IgD-negative memory B cell (primary cell): ENCODE results near the gene KRABD2.
A peak's percentile ranks its signal among the peaks of the same experiment; 100 is the strongest.
"Not testable (repeated sequence)": the region's sequence is repeated elsewhere in the genome, so short reads cannot be mapped to it uniquely, and the experiment has no call there.

Source experiments
- H3K27ac Mint-ChIP-seq, 3 donors: one replicate each; pipeline ENCODE4 v1.8.0; 2020 to 2022; ENCODE audit warnings: mild to moderate bottlenecking in 3 of 3, mixed read lengths in 3 of 3, moderate library complexity in 1 of 3
- H3K27me3 Mint-ChIP-seq: one replicate; pipeline ENCODE4 v1.8.0; 2021; ENCODE audit warnings: mixed read lengths
- H3K36me3 Mint-ChIP-seq: one replicate; pipeline ENCODE4 v1.8.0; 2020; ENCODE audit warnings: mild to moderate bottlenecking, mixed read lengths
- H3K4me1 Mint-ChIP-seq, 3 donors: one replicate each; pipeline ENCODE4 v1.8.0; 2020 to 2022; ENCODE audit warnings: mixed read lengths in 3 of 3, mild to moderate bottlenecking in 1 of 3
- H3K4me3 Mint-ChIP-seq, 4 donors: one replicate each; pipeline ENCODE4 v1.8.0; 2020 to 2022; ENCODE audit warnings: mild to moderate bottlenecking in 4 of 4, mixed read lengths in 4 of 4, moderate library complexity in 3 of 4
- H3K9me3 Mint-ChIP-seq, 3 donors: one replicate each; pipeline ENCODE4 v1.8.0; 2020 to 2021; ENCODE audit warnings: mixed read lengths in 3 of 3, mild to moderate bottlenecking in 1 of 3

The KRABD2 gene

DNA sequence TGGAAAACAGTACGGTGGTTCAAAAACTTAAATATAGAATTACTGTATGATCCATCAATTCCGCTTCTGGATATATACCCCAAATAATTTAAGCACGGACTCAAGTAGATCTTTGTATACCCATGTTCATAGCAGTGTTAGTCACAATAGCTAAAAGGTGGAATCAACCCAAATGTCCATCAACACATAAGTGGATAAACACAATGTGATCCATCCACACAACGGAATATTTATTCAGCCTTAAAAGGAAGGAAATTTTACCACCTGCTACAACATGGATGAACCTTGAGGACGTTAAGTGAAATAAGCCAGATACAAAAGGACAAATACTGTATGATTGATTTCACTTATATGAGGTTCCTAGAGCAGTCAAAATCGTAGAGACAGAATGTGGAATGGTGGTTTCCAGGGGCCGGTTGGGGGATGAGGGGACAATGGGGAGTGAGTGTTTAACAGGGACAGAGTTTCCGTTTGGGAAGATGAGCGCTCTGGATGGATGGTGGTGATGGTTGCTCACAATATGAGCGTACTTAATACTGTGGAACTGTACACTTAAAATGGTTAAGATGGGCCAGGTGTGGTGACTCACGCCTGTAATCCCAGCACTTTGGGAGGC lies 26.5 kb upstream of the KRABD2 start:
- H3K4me1 Mint-ChIP-seq = no peaks in the 10 kb centered on the region
- no peak overlapping the region for H3K27ac Mint-ChIP-seq
- H3K36me3 Mint-ChIP-seq = peaks cover 2% of the 10 kb centered on the region
- H3K9me3 Mint-ChIP-seq = no peaks in the 10 kb centered on the region
- H3K27me3 Mint-ChIP-seq = peaks cover 24% of the 10 kb centered on the region
- no peak overlapping the region for H3K4me3 Mint-ChIP-seq

DNA sequence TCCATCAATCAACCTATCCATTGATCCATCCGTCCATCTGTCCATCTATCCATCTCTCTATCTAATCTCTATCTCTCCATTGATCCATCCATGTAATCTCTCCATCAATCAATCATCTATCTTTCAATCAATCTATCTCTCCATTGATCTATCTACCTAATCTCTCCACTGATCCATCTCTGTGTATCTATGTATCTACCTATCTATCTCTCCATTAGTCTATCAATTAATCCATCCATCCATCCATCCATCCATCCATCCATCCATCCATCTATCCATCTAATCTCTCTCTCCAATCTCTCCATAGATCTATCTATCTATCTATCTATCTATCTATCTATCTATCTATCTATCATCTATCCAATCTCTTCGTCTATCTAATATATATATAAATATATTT lies 24.6 kb upstream of the KRABD2 start:
- Mint-ChIP-seq H3K4me3 (no peak overlapping the region), H3K27ac (no peak overlapping the region), H3K36me3 (peaks cover 2% of the 10 kb centered on the region), H3K4me1 (no peaks in the 10 kb centered on the region), H3K27me3 (peaks cover 25% of the 10 kb centered on the region), H3K9me3 (no peaks in the 10 kb centered on the region)

DNA sequence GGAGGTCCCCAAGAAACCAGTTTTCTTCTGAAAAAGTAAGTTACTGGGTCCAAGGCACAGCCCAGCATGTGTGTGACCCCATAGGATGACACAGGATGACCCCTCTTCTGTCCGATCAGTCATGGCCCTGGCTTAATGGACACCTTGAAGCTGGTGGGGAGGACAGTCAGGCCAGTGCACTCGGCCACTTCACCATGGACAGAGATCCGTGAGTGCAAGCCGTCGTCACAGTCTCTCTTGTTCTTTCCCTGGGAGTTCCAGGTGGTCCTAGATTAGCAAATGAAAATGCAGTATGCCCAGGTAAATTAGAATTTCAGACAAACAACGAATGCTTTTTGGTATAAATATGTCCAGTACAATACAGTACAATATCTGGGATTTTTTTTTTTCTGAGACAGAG lies 22.5 kb upstream of the KRABD2 start:
- Mint-ChIP-seq H3K36me3 (peaks cover 2% of the 10 kb centered on the region), H3K27ac (no peak overlapping the region), H3K4me1 (peaks cover 0 to 3% (median 2%) of the 10 kb centered on the region in 3 donors), H3K27me3 (peaks cover 22% of the 10 kb centered on the region), H3K4me3 (no peak overlapping the region), H3K9me3 (no peaks in the 10 kb centered on the region)

DNA sequence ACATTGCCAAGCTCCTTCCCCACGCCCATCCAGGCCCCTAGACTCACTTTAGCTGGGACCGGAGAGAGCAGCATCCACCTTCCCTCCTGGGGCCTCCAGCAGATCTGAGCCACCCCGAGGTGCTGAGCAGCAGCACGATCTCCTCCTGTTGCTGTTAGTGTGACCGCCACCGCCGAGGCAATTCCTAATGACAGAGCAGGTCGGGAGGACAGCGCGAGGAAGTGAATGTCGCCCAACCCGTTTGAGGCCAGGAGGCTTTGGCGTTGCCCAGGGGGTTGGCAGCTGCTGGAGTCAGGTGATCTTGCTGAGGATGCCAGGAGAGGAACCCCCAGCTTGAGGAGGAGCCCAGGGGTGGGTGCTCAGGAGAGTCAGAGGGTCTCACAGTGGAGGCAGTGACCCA lies 21.1 kb upstream of the KRABD2 start, which contains the start of gene RNF222:
Gene RNF222 (minus strand): TSS at position 192 of the 400 bp plus-strand sequence. CDS start 4,366 bp downstream, outside the sequence.
- Mint-ChIP-seq H3K4me3 (no peak within 1 kb of the TSS), H3K4me1 (peaks cover 4 to 8% (median 6%) of the 10 kb centered on the region in 3 donors), H3K27ac (no peak within 1 kb of the TSS), H3K9me3 (peaks cover 0 to 2% (median 0%) of the 10 kb centered on the region in 3 donors), H3K36me3 (peaks cover 2% of the 10 kb centered on the region), H3K27me3 (peaks cover 18% of the 10 kb centered on the region)

DNA sequence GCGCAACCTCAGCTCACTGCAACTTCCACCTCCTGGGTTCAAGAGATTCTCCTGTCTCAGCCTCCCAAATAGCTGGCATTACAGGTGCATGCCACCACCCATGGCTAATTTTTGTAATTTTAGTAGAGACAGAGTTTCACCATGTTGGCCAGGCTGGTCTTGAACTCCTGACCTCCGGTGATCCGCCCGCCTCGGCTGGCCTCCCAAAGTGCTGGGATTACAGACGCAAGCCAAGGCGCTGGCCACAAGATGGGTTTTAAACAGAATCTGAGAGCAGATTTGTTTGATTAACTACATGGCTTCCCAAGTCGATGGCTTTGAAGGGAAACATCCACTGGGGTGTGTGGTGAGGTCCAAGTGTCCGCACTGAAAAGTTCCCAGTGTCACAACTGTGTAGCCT lies 18.0 kb upstream of the KRABD2 start:
- H3K27me3 Mint-ChIP-seq = peaks cover 11% of the 10 kb centered on the region
- not testable (repeated sequence) for H3K36me3 Mint-ChIP-seq

DNA sequence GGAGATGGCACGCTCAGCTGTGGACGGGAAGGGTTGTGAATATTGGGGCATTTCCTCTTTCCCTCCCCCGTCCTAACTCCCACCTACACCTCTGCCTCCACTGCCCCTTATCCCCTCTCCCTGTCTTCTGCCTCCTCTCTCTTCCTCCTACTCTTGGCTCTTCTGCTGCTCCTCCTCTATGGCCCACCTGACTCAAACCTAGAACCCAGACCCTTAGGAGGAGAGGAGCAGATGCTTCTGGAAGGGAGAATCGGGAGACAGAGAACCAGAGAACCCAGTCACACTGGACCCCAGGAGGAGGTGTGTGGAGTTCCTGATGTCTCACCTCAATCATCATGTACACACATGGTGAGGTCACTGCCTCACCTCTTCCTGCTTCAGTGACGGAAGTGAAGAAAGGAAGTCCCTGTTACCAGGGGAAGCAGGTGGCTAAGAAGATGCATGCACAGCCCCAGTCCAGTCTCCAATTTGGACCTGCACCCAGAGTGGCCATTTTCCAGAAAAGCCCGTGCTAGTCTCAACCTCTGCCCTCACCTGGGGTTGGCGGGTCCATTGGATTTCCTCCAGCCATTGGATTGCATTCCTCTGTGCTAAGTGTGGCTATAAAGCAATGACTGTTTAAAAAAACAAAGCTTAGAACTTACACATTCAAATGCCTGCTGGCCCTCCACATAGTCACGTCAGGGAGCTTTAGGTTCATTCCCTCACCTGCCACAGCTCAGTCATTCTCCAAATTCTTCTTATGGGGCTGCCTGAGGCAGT lies 17.1 kb upstream of the KRABD2 start:
- Mint-ChIP-seq H3K4me1 (peaks cover 4 to 8% (median 6%) of the 10 kb centered on the region in 3 donors), H3K27ac (peak overlapping the region in 1 of 3 donors; percentile 25), H3K36me3 (no peaks in the 10 kb centered on the region), H3K4me3 (peak overlapping the region in 1 of 4 donors; percentile 79), H3K9me3 (peaks cover 0 to 2% (median 0%) of the 10 kb centered on the region in 3 donors), H3K27me3 (peaks cover 5% of the 10 kb centered on the region)

More for the DNA sequence above, 18.0 kb upstream of the KRABD2 start:
- not testable (repeated sequence) for H3K27ac Mint-ChIP-seq, H3K9me3 Mint-ChIP-seq, H3K4me3 Mint-ChIP-seq, H3K4me1 Mint-ChIP-seq

DNA sequence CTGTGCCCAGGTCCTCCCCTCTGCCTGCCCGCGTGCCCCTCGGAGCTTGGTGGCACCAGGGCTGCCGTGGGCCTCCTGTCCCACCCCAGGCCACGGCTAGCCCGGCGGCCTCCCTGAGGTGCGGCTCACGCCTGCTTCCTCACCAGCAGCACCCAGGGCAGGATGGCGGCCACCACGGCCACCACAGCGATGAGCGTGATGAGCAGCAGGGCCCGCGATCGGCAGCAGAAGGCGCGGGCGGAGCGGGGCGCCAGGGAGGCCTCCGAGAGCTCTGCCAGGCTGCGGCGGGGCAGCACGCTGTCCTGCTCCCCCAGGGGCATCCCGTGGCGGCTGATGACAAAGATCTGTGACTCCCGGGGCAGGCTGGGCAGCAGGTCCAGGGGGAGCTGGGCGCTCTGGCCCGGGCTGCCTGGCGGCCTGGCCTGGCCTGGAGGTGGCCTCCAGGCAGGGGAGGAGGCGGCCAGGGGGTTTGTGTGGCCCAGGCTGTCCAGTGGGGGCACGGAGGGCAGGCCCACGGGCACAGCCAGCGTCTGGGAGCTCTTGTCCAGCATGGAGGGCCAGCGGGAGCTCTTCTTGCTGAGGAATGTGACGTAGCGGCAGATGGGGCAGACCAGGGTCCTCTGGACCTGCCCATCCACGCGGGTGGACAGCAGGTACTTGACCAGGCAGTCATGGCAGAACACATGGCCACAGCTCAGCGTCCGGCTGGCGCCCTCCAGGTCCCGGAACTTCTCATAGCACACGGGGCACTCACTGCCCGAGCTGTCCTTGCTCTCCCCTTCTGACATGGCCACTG lies 16.4 kb upstream of the KRABD2 start:
- H3K4me1 Mint-ChIP-seq = peaks cover 4 to 8% (median 6%) of the 10 kb centered on the region in 3 donors
- peaks cover 0 to 2% (median 0%) of the 10 kb centered on the region in 3 donors for H3K9me3 Mint-ChIP-seq
- no peak overlapping the region for H3K4me3 Mint-ChIP-seq
- no peak overlapping the region for H3K27ac Mint-ChIP-seq
- H3K27me3 Mint-ChIP-seq = peaks cover 2% of the 10 kb centered on the region
- no peaks in the 10 kb centered on the region for H3K36me3 Mint-ChIP-seq

DNA sequence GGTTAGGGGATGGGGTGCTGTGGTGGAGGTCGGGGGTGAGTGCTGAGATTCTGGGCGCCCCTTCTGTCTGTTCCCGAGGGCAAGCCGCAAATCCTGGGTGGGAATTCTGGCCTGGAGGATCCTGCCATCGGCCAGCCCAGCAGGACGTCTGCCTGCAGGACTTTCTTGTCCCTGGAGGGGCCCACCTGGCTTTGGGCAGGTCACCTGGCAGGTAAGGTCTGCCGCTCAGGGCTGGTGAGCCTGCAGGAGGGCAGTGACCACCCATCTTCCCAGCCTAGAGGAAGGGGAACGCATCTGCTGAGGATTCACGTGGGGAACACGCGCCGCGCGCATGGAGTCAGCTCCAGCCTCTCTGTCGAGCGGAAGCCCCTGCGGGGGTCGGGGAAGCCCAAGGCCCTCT lies 15.8 kb upstream of the KRABD2 start:
- H3K27ac Mint-ChIP-seq = no peak overlapping the region
- H3K4me3 Mint-ChIP-seq = no peak overlapping the region
- H3K9me3 Mint-ChIP-seq = peaks cover 0 to 2% (median 0%) of the 10 kb centered on the region in 3 donors
- peaks cover 4 to 8% (median 6%) of the 10 kb centered on the region in 3 donors for H3K4me1 Mint-ChIP-seq
- no peaks in the 10 kb centered on the region for H3K36me3 Mint-ChIP-seq
- peaks cover 2% of the 10 kb centered on the region for H3K27me3 Mint-ChIP-seq

DNA sequence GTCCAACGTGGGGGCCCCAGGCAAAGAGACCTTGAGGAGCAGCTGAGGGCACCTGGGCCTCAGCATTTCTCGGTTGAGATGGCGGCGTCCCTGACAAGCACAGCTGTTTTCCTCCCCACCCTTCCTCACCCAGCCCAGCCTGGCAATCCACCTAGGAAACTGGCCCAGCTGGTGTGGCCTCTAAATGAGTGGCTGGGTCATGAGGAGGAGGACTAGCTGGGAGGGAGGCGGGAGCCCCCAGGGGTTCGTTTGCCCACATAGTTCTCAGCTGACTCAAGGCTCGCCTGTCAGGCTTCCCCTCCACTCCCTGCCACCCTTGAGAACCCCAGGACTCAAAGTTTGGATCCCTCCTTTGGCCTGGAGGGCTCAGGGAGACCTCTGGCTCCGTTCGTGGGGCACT lies 15.2 kb upstream of the KRABD2 start:
- Mint-ChIP-seq H3K4me3 (no peak overlapping the region), H3K9me3 (peaks cover 0 to 2% (median 0%) of the 10 kb centered on the region in 3 donors), H3K27ac (no peak overlapping the region), H3K36me3 (no peaks in the 10 kb centered on the region), H3K27me3 (peaks cover 2% of the 10 kb centered on the region), H3K4me1 (peaks cover 4 to 8% (median 6%) of the 10 kb centered on the region in 3 donors)

DNA sequence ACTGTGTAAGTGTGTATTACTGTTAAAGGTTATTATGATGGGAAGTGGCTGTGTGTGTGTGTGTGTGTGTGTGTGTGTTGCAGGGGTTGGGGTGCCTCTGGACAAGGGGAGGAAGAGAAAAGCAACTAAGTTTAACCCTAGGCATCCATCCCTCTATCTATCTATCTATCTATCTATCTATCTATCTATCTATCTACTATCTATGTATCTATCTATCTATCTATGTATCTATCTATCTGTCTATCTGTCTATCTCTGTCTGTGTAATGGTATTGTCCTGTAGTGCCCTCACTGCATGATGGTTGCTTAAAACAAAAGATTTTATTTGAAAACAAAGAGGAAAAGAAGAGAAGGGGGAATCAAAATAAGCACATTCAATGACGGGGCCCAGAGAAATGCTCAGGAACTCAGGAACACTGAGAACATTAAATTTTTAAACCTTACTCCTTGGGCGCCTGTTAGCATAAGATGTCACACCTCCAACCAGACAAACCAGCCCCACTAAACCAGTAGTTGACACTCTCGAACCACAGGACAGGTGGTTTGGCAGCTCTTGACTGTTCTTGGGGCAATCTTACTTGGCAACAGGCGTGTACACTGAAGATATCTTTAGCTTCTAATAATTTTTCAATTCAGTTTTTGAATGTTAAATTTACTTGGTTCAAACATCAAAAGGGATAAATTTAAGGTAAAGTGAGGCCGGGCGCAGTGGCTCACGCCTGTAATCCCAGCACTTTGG lies 11.6 kb upstream of the KRABD2 start:
- Mint-ChIP-seq H3K4me3 (peak overlapping the region in 1 of 4 donors; percentile 53), H3K4me1 (peaks cover 2 to 12% (median 10%) of the 10 kb centered on the region in 3 donors), H3K9me3 (no peaks in the 10 kb centered on the region), H3K27ac (no peak overlapping the region), H3K36me3 (peaks cover under 1% of the 10 kb centered on the region), H3K27me3 (no peaks in the 10 kb centered on the region)

DNA sequence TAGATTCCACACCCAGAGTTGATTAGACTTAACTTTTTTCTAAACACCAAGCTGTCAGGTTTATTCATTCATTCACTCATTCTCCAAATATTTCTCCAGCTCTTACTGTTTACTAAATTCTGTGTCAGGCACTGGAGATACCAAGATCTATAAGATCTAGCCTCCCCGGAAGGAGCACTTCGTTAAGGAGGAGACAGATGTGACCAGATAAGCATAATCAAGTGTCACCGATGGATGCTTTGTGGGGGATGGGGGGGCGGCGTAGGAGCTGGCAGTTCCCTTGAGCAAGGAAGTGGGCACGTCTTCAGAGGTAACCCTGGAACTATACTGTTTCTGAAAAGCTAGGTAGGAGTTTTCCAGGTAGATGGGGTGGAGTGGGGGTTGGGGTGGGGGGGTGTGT lies 10.3 kb upstream of the KRABD2 start:
- Mint-ChIP-seq H3K27me3 (no peaks in the 10 kb centered on the region), H3K36me3 (peaks cover 2% of the 10 kb centered on the region), H3K27ac (peak overlapping the region in 2 of 3 donors; percentile 25 to 90), H3K9me3 (no peaks in the 10 kb centered on the region), H3K4me1 (peaks cover 6 to 19% (median 15%) of the 10 kb centered on the region in 3 donors), H3K4me3 (peak overlapping the region in 1 of 4 donors; percentile 84)

DNA sequence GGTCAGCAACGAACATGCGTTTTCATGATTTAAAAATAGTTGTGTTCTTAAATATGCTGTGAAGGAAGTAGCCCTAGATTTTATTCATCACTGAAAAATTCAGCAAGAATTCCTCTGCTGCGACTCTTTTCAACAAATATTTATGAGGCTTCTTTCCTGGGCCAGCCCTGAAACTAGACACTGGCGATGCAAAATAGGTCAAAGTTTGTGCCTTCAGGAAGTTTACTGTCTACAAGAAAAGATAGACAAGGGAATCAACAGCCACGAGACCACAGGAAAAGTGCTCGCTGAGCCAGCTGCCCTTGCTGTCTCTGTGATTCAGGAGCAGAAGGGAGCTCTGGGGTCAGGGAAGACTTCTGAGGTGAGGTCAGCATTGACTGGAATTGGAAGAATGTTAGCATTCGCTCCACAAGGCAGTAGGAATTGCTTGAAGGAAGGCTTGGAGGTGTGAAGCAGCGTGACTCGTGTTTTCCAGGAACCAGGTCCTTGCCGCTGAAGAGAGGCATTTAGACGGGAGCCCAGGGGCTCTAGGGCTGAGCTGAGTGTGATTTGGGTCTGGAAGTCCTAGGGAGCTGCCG lies 8.4 kb upstream of the KRABD2 start:
- Mint-ChIP-seq H3K4me1 (peaks cover 15 to 31% (median 28%) of the 10 kb centered on the region in 3 donors), H3K36me3 (peaks cover 2% of the 10 kb centered on the region), H3K4me3 (peak overlapping the region; percentile 75 to 98 (median 95)), H3K27me3 (no peaks in the 10 kb centered on the region), H3K9me3 (no peaks in the 10 kb centered on the region), H3K27ac (peak overlapping the region in 2 of 3 donors; percentile 33 to 86)

DNA sequence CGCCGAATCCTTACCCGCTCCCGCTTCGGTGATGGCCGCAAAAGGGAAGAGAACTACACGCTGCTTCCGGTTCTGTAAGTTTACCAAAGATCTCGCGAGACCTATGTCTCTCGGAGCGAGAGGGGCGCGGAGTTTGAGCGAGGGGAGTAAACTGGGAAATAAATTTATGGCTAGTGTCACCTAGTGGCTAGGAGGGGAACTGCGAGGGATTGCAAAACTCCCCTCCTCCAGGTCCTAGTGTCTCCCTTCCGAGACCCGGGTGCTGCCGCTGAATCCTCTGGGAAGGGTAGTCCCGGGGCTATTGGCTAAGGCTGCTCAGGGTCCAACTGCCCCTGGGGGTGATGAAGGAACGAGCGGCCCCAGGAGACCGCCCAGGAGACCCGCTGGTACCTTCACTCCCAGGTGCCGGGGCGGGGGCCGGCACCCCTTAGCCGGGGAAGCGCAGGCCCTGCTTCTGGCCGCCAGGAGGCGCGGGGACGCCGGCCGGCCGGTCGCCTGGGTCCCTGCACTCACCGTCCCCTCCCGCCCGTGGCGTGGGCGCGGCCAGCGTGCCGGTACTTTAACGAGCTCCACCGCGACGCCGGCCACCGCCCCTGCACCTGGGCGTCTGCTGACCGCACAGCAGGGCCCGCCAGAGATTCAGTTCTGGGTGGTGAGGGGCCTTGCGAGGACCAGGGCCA lies 6.8 kb upstream of the KRABD2 start, which contains the start of gene RPL26:
Gene RPL26 (minus strand): TSS at position 51 of the 680 bp plus-strand sequence. CDS start 883 bp downstream, outside the sequence.
- H3K36me3 Mint-ChIP-seq = peaks cover 9% of the 10 kb centered on the region
- H3K27me3 Mint-ChIP-seq = no peaks in the 10 kb centered on the region
- H3K27ac Mint-ChIP-seq = peak within 1 kb of the TSS; percentile 86 to 99 (median 94)
- H3K4me1 Mint-ChIP-seq = peaks cover 24 to 43% (median 37%) of the 10 kb centered on the region in 3 donors
- no peaks in the 10 kb centered on the region for H3K9me3 Mint-ChIP-seq
- H3K4me3 Mint-ChIP-seq = peak within 1 kb of the TSS; percentile 94 to 99 (median 97)

DNA sequence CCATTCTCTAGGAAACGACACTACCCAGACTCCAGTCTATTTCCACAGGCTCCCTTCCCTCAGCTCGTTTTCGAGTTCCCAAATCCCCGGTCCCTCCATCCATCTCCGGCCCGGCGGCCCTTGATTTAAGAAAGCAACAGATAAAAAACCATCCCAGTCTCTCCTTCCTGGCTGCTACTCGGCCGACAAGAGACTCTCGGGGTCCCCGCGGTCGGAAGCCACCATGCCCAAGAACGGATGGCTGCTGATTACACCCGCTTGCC lies 6.3 kb upstream of the KRABD2 start:
- Mint-ChIP-seq H3K9me3 (no peaks in the 10 kb centered on the region), H3K27ac (peak overlapping the region; percentile 86 to 99 (median 94)), H3K27me3 (no peaks in the 10 kb centered on the region), H3K4me1 (peaks cover 24 to 43% (median 37%) of the 10 kb centered on the region in 3 donors), H3K4me3 (peak overlapping the region; percentile 94 to 99 (median 97)), H3K36me3 (peaks cover 9% of the 10 kb centered on the region)
